SH-SY5Y (cell line): ENCODE data around the gene TMEM143.

Experiments
- GATA2 ChIP-seq: IDR thresholded peaks from 2 replicates; pipeline ENCODE4 v1.6.1; 2011; ENCODE audit warnings: mild to moderate bottlenecking, low read depth, low read length
- GATA3 ChIP-seq: IDR thresholded peaks from 2 replicates; pipeline ENCODE4 v1.6.1; 2011; ENCODE audit warnings: low read depth, mild to moderate bottlenecking, low read length, moderate library complexity

GRCh38 chr19:48311384-48311783, 52.4 kb downstream of the TMEM143 start:
- TF ChIP-seq GATA3 (no peak), GATA2 (no peak)
